ENCODE data around the gene PLA1A. TPM values are rescaled to one million over a fixed set of nuclear protein-coding genes. Genes with fewer than 3 reads are reported as not detected.
"Not testable (repeated sequence)": the region's sequence is repeated elsewhere in the genome, so short reads cannot be mapped to it uniquely, and the experiment has no call there.

PLA1A gene
- 2.7 TPM for total RNA-seq

DNA sequence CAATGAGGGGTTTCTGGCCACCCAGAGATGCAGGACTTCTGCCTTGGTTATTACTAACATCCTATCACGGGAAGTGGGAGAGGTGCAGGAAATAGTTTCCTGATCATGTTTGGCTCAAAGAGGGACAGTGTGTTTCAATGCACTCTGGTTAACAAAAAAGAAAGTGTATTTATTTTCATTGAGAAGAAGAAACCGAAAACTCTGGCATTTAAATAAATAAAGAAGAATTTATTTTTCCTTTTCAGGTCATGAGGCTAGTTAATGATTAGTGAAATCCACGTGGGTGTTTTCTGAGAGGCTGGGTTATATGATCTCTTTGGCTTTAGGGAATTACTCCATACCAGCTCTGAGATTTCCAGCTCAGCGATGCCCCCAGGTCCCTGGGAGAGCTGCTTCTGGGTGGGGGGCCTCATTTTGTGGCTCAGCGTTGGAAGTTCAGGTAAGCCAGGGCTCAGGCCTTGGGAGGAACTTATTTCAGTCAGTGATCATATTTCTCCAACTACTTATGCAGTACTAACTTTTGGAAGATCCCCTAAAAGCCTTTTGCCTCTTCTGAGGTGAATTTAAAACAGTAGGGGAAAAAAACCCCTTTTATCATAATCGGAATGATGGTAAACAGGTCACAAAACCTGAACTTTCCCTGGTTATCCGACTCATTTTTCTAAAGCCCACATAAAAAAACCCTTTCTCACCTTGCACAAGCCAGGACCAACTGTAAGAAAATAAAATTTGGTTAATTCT lies at the start of gene PLA1A:
PLA1A (plus strand) TSS at position 338 of the 741 bp plus-strand sequence; CDS start at position 367, 29 bp downstream.
- no peaks in the 10 kb centered on the region for H3K9me3 ChIP-seq (ENCODE audit: low read depth, low read length)
- no peak within 1 kb of the TSS for H3K4me3 ChIP-seq (ENCODE audit: low read length)
- peaks cover 14% of the 10 kb centered on the region for H3K4me1 ChIP-seq (ENCODE audit: insufficient read depth, low read length)
- H3K27me3 ChIP-seq (ENCODE audit: insufficient read depth, low read length) = no peaks in the 10 kb centered on the region

GRCh38 chr3:119548341-119548740 lies 49.3 kb upstream of the PLA1A start:
- no peaks in the 10 kb centered on the region for H3K4me1 ChIP-seq (ENCODE audit: insufficient read depth, low read length)
- H3K4me3 ChIP-seq (ENCODE audit: low read length) = no peak overlapping the region
- H3K27me3 ChIP-seq (ENCODE audit: insufficient read depth, low read length) = no peaks in the 10 kb centered on the region
- no peaks in the 10 kb centered on the region for H3K9me3 ChIP-seq (ENCODE audit: low read depth, low read length)

DNA sequence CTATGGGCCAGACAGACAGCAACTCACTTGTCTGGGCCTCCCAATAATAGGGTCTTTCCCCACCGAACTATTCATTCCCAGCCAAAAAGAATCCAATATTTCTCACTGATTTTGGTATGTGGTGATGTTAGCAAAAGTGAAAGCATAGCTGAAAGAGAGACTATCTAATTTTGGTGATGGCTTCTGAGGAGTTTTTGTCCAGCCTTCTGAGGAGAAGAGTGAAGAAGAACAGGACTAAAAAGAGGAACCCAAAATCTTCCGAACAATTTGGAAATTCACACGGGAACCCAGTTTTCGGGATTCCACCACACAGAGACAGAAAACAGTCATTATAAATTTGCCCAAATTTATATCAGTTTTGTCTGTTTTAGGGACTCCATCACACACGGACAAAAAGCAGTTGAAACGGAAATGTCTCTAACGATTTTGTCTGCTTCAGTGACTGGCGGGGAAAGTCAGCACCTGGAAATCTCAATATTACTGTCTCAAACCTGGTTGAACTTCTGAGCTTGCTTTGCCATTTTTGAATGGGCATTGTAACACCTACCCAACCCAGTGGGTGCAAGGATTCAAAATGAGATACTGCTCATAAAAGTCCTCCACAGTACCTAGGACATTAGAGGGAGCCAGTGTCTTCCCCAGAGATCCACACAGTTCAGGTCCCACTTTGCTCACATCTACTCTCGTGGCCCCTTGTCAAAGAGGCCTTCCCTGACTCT lies 47.3 kb upstream of the PLA1A start:
- peaks cover 5% of the 10 kb centered on the region for H3K4me1 ChIP-seq (ENCODE audit: insufficient read depth, low read length)
- H3K4me3 ChIP-seq (ENCODE audit: low read length) = no peak overlapping the region
- no peaks in the 10 kb centered on the region for H3K9me3 ChIP-seq (ENCODE audit: low read depth, low read length)
- no peaks in the 10 kb centered on the region for H3K27me3 ChIP-seq (ENCODE audit: insufficient read depth, low read length)

DNA sequence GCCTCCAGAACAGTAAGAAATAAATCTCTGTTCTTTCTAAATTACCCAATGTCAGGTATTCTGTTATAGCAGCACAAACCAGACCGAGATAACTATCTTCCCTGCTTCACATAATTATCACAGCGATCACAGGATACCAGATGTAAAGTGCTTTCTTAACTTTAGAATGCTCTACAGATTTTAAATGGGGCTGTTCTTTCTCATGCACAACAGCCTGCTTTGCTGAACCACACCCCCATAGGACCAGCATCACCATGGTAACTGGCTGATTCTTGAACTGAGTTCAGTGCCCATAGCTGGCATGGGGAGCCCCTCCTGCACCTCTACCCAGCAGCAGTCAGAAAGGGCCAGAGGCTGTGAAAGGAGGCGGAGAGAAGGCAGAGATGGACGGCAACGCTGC lies 46.1 kb upstream of the PLA1A start:
- Histone ChIP-seq H3K4me1 (ENCODE audit: insufficient read depth, low read length) (peaks cover 12% of the 10 kb centered on the region), H3K4me3 (ENCODE audit: low read length) (no peak overlapping the region), H3K9me3 (ENCODE audit: low read depth, low read length) (no peaks in the 10 kb centered on the region), H3K27me3 (ENCODE audit: insufficient read depth, low read length) (no peaks in the 10 kb centered on the region)

DNA sequence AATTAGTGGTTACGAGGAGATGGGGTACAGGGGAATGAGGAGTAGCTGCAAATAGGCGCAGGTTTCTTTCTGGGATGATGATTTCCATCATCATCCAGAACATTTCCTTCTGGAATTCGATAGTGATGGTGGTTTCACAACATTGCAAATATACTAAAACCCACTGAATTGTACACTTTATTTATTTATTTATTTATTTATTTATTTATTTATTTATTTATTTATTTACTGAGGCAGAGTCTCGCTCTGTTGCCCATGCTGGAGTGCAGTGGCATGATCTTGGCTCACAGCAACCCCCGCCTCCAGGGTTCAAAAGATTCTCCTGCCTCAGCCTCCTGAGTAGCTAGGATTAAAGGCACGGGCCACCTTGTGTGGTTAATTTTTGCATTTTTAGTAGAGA lies 44.8 kb upstream of the PLA1A start:
- H3K9me3 ChIP-seq (ENCODE audit: low read depth, low read length); H3K27me3 ChIP-seq (ENCODE audit: insufficient read depth, low read length); H3K4me3 ChIP-seq (ENCODE audit: low read length): not testable (repeated sequence)
- peaks cover 12% of the 10 kb centered on the region for H3K4me1 ChIP-seq (ENCODE audit: insufficient read depth, low read length)

DNA sequence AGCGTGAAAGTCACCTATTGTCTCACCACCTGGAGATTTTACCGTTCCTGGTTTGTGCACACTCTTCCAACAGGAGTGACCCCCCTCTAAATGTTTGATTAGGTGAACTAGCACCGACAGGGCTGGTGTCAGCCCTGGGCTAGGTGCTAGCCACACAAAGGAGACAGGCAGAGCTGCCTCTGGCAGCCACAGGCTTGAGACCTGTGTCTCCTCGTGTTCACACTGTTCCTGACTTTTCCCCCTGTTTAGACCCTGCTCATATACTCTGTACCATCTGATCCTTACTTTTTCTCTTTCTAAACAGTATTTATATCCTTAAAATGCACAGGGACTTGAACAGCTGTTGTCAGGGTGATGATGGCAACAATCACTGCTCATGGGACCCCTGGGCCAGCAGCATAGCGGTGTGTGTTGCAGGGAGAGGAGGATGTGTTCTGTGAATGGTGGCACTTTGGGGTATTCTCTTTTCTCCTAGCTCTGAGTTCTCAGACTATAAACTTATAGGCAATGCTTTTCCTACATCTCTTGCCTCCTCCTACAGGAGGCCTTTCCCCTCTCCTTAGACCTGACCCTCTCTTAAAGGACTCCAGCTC lies 43.8 kb upstream of the PLA1A start:
- no peak overlapping the region for H3K4me3 ChIP-seq (ENCODE audit: low read length)
- no peaks in the 10 kb centered on the region for H3K27me3 ChIP-seq (ENCODE audit: insufficient read depth, low read length)
- peaks cover 14% of the 10 kb centered on the region for H3K4me1 ChIP-seq (ENCODE audit: insufficient read depth, low read length)
- no peaks in the 10 kb centered on the region for H3K9me3 ChIP-seq (ENCODE audit: low read depth, low read length)

GRCh38 chr3:119555309-119555735 lies 42.4 kb upstream of the PLA1A start:
- Histone ChIP-seq H3K4me1 (ENCODE audit: insufficient read depth, low read length) (peaks cover 23% of the 10 kb centered on the region), H3K4me3 (ENCODE audit: low read length) (no peak overlapping the region), H3K9me3 (ENCODE audit: low read depth, low read length) (no peaks in the 10 kb centered on the region), H3K27me3 (ENCODE audit: insufficient read depth, low read length) (no peaks in the 10 kb centered on the region)

DNA sequence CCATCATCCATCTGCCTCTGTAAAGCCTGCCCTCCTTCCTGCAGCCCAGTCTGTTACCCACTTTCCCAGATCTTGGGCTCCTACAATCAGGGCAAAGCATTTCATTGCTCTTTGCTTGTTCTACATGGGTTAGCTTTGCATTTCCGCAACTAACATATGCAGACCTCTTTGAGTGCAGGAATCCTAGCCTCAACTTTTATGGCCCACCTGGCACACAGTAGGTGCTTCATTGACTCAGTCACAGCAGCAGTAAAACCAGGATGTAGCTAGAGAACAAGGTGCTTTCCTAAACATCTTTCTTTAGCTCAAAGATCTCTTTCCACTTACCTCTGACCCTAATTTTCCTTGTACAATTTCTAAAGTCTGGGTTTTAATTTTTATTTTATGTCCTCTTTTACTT lies 41.8 kb upstream of the PLA1A start:
- Histone ChIP-seq H3K4me1 (ENCODE audit: insufficient read depth, low read length) (peaks cover 23% of the 10 kb centered on the region), H3K4me3 (ENCODE audit: low read length) (no peak overlapping the region), H3K27me3 (ENCODE audit: insufficient read depth, low read length) (no peaks in the 10 kb centered on the region), H3K9me3 (ENCODE audit: low read depth, low read length) (no peaks in the 10 kb centered on the region)

DNA sequence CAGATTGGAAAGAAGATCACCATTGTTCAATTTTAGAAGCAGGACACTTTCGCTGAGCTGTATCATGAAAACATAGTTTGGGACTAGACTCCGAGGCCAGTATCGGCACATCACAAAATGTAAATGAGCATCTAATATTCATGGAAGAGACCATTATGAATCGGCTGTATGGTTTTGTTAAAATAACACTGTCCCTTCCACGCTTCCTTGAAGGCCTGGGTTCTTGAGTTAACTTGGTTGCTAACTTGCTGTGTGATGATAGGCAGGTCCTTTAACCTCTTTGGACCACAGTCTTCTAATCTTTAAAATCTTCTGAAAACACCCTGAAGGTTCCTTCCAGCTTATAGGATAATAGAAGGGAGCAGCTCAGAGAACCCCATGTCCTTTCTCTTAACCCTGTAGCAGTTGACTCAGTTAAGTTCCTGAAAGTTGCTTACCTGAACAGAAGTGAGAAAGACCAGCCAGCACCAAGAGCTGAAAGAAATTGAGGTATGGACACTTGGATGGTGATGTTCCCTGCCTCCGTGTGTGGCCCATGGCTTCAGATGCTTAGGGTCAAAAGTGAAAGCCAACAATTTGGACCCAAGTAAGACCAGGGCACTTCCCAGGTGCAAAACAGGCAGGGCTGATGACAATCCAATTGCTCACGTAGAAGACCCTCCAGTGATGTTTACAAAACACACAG lies 40.4 kb upstream of the PLA1A start:
- Histone ChIP-seq H3K4me3 (ENCODE audit: low read length) (no peak overlapping the region), H3K4me1 (ENCODE audit: insufficient read depth, low read length) (peaks cover 25% of the 10 kb centered on the region), H3K27me3 (ENCODE audit: insufficient read depth, low read length) (no peaks in the 10 kb centered on the region), H3K9me3 (ENCODE audit: low read depth, low read length) (no peaks in the 10 kb centered on the region)

DNA sequence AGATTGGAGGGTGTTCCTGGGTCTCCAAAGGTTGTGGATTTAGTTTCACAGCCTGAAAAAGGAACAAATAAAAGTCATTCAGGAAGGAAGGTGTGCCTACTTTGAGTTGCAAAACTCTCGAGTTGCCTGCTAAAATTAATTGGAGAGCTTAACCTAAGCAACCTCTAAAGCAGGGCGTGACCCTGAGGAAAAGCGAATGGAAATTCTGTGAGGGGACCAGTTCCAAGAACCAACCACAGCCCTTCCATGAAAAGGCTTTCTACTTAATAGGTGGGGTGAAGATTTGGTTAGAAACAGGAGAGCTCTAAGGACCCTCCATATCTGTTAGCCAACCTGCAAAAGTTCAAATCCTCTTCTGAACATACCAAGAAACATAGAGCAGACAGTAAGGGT lies 39.8 kb upstream of the PLA1A start:
- Histone ChIP-seq H3K27me3 (ENCODE audit: insufficient read depth, low read length) (no peaks in the 10 kb centered on the region), H3K4me1 (ENCODE audit: insufficient read depth, low read length) (peaks cover 30% of the 10 kb centered on the region), H3K4me3 (ENCODE audit: low read length) (no peak overlapping the region), H3K9me3 (ENCODE audit: low read depth, low read length) (no peaks in the 10 kb centered on the region)

- peaks cover 31% of the 10 kb centered on the region for H3K4me1 ChIP-seq (ENCODE audit: insufficient read depth, low read length)
- H3K4me3 ChIP-seq (ENCODE audit: low read length) = no peak overlapping the region
- H3K9me3 ChIP-seq (ENCODE audit: low read depth, low read length) = no peaks in the 10 kb centered on the region
- no peaks in the 10 kb centered on the region for H3K27me3 ChIP-seq (ENCODE audit: insufficient read depth, low read length)
Measured at GRCh38 chr3:119558626-119559317, 38.9 kb upstream of the PLA1A start.

DNA sequence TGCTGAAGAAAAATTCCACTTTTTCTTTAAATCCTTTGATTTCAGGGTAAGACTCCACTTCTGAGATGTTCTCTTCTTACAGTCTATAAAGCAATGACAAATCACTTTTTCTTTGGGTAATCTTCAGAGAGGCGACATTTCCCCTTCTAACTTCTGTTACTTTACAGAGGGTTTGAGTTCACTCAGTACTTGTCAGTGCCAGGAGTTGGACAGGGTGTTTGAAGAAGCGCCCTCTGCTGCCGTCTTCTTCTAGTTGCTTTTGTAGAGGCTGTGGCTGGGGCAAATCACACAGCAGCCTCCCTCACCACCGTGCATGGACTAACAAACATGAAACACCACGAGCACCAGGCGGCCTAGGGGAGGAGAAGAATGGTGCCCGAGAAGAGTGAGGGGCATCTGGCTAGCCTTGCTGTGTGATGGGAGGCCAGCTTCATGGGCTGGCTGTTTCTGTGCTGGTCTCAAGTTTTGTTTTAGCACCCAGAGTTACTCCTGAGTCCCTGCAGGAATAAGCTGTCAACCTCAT lies 38.2 kb upstream of the PLA1A start, which contains the start of gene CD80:
CD80 (minus strand) TSS at position 174 of the 523 bp plus-strand sequence. CDS start 1,886 bp downstream, outside the sequence.
- Histone ChIP-seq H3K4me1 (ENCODE audit: insufficient read depth, low read length) (peaks cover 31% of the 10 kb centered on the region), H3K27me3 (ENCODE audit: insufficient read depth, low read length) (no peaks in the 10 kb centered on the region), H3K9me3 (ENCODE audit: low read depth, low read length) (no peaks in the 10 kb centered on the region), H3K4me3 (ENCODE audit: low read length) (no peak within 1 kb of the TSS)

DNA sequence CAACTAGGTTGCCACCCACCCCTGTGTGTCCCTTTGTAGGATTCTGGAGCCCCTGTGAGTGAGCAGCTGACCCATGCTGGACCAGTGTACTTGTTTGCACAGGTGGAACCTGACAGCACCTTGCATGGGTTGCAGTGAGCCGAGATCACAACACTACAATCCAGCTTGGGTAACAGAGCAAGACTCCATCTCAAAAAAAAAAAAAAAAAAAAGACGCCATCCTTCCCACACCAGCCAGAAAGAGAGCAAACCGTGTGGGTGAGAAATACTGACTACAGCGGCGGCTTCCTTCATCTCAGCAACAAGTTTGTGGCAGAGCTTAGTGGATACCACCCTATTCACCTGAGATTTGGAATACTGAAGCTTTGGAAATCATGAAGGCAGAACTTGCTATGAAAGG lies 37.5 kb upstream of the PLA1A start:
- Histone ChIP-seq H3K27me3 (ENCODE audit: insufficient read depth, low read length) (no peaks in the 10 kb centered on the region), H3K4me1 (ENCODE audit: insufficient read depth, low read length) (peaks cover 27% of the 10 kb centered on the region), H3K9me3 (ENCODE audit: low read depth, low read length) (no peaks in the 10 kb centered on the region), H3K4me3 (ENCODE audit: low read length) (no peak overlapping the region)

- no peaks in the 10 kb centered on the region for H3K9me3 ChIP-seq (ENCODE audit: low read depth, low read length)
- no peaks in the 10 kb centered on the region for H3K27me3 ChIP-seq (ENCODE audit: insufficient read depth, low read length)
- peaks cover 19% of the 10 kb centered on the region for H3K4me1 ChIP-seq (ENCODE audit: insufficient read depth, low read length)
- no peak overlapping the region for H3K4me3 ChIP-seq (ENCODE audit: low read length)
Measured at GRCh38 chr3:119562307-119562961, 35.3 kb upstream of the PLA1A start.

All from mononuclear cell (primary cell).